ENCODE data around the gene RFX5.

The RFX5 gene

GRCh38 chr1:151386002-151386401, 39.0 kb upstream of the RFX5 start:
- Histone ChIP-seq H3K9me3 (ENCODE audit: insufficient read depth, low read length) (no peaks in the 10 kb centered on the region), H4K20me1 (ENCODE audit: low read depth, low read length) (no peaks in the 10 kb centered on the region), H3K79me2 (ENCODE audit: insufficient read depth, low read length) (no peaks in the 10 kb centered on the region), H3K27me3 (ENCODE audit: low read length) (no peaks in the 10 kb centered on the region), H3K9ac (ENCODE audit: low read length) (no peak overlapping the region), H3K4me3 (ENCODE audit: insufficient read depth, low read length, poor library complexity, severe bottlenecking) (no peak overlapping the region), H3K27ac (ENCODE audit: low read depth, low read length) (no peak overlapping the region), H3K9me2 (replicated peaks; ENCODE audit: insufficient read depth, low read length) (no peaks in the 10 kb centered on the region), H3K36me3 (ENCODE audit: low read length) (no peaks in the 10 kb centered on the region), H3F3A (ENCODE audit: insufficient read depth) (no peaks in the 10 kb centered on the region), H2AFZ (ENCODE audit: low read depth, low read length, severe bottlenecking) (no peak overlapping the region), H3K4me2 (ENCODE audit: low read depth, low read length, poor library complexity, severe bottlenecking) (no peak overlapping the region)
- TF ChIP-seq, protein P1, sequence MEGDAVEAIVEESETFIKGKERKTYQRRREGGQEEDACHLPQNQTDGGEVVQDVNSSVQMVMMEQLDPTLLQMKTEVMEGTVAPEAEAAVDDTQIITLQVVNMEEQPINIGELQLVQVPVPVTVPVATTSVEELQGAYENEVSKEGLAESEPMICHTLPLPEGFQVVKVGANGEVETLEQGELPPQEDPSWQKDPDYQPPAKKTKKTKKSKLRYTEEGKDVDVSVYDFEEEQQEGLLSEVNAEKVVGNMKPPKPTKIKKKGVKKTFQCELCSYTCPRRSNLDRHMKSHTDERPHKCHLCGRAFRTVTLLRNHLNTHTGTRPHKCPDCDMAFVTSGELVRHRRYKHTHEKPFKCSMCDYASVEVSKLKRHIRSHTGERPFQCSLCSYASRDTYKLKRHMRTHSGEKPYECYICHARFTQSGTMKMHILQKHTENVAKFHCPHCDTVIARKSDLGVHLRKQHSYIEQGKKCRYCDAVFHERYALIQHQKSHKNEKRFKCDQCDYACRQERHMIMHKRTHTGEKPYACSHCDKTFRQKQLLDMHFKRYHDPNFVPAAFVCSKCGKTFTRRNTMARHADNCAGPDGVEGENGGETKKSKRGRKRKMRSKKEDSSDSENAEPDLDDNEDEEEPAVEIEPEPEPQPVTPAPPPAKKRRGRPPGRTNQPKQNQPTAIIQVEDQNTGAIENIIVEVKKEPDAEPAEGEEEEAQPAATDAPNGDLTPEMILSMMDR (IDR thresholded peaks at IDR 0.05; ENCODE audit: insufficient read depth, low read length, poor library complexity, severe bottlenecking), result no peak
- no peak for TF ChIP-seq EZH2phosphoT487 (conservative IDR thresholded peaks at IDR 0.05; ENCODE audit: low read length)

DNA sequence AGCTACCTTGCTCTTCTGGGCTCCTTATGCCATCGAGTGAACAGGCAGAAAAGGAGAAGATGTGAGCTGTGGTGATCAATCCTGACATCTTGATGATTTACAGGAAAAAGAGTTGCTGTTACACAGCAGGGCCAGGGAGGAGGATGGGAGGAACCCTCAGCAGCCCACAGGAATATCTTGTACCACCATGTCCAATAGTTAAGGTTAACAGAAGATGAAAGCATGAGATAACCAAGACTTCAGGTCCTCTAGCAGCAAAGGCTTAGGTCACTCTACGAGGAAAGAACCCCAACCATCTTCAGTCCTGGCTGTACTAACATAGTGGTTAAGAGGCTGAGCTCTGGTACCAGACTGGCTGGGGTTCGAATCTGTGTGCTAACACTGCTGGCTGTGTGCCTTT, 37.5 kb upstream of the RFX5 start:
- H3K4me3 ChIP-seq (ENCODE audit: insufficient read depth, low read length, poor library complexity, severe bottlenecking), result no peak overlapping the region
- no peak overlapping the region for H3K4me2 ChIP-seq (ENCODE audit: low read depth, low read length, poor library complexity, severe bottlenecking)
- no peaks in the 10 kb centered on the region for H3K79me2 ChIP-seq (ENCODE audit: insufficient read depth, low read length)
- no peaks in the 10 kb centered on the region for H3K27me3 ChIP-seq (ENCODE audit: low read length)
- H4K20me1 ChIP-seq (ENCODE audit: low read depth, low read length), result no peaks in the 10 kb centered on the region
- H3K9ac ChIP-seq (ENCODE audit: low read length), result no peak overlapping the region
- TF ChIP-seq, protein P1 (IDR thresholded peaks at IDR 0.05; ENCODE audit: insufficient read depth, low read length, poor library complexity, severe bottlenecking), result no peak
- TF ChIP-seq EZH2phosphoT487 (conservative IDR thresholded peaks at IDR 0.05; ENCODE audit: low read length), result no peak
- no peaks in the 10 kb centered on the region for H3K9me2 ChIP-seq (replicated peaks; ENCODE audit: insufficient read depth, low read length)
- no peak overlapping the region for H3K27ac ChIP-seq (ENCODE audit: low read depth, low read length)
- no peak overlapping the region for H2AFZ ChIP-seq (ENCODE audit: low read depth, low read length, severe bottlenecking)
- no peaks in the 10 kb centered on the region for H3F3A ChIP-seq (ENCODE audit: insufficient read depth)
- no peaks in the 10 kb centered on the region for H3K36me3 ChIP-seq (ENCODE audit: low read length)
- no peaks in the 10 kb centered on the region for H3K9me3 ChIP-seq (ENCODE audit: insufficient read depth, low read length)

DNA sequence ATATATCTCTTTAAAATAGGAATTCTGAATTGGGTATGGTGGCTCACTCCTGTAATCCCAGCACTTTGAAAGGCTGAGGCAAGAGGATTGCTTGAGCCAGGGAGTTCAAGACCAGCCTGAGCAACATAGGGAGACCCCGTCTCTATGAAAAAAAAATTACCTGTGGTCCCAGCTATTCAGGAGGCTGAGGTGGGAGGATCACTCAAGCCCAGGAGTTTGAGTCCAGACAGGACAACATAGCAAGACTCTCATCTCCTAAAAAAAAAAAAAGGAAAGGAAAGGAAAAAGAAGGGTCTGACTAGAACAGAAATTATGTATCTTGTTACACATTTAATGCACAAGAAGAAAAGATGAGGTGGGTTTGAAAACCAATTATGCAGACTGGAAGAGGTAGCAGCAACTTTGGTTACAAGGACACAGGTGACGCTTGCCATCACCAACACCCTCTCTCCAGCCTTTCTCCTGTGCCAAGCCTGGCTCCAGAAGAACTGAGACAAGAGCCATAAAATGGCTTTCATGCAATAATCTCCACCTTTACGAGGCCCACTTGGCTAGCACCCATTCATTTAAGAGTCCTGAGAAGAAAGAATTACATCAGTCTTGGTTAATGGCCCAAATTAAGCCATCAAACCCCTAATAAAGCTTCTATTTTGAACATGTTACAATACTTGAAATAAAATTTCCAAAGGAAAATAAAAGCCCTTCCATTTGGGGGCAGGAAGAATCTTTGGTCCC, 30.3 kb upstream of the RFX5 start:
- TF ChIP-seq, protein P1 (IDR thresholded peaks at IDR 0.05; ENCODE audit: insufficient read depth, low read length, poor library complexity, severe bottlenecking), result no peak
- TF ChIP-seq EZH2phosphoT487 (conservative IDR thresholded peaks at IDR 0.05; ENCODE audit: low read length), result no peak
- H3F3A ChIP-seq (ENCODE audit: insufficient read depth), result no peaks in the 10 kb centered on the region

More for the DNA sequence above, 30.3 kb upstream of the RFX5 start:
- Histone ChIP-seq H3K27ac (ENCODE audit: low read depth, low read length) (no peak overlapping the region), H3K79me2 (ENCODE audit: insufficient read depth, low read length) (no peaks in the 10 kb centered on the region), H3K9ac (ENCODE audit: low read length) (no peak overlapping the region), H3K9me3 (ENCODE audit: insufficient read depth, low read length) (no peaks in the 10 kb centered on the region), H2AFZ (ENCODE audit: low read depth, low read length, severe bottlenecking) (no peak overlapping the region), H4K20me1 (ENCODE audit: low read depth, low read length) (no peaks in the 10 kb centered on the region), H3K36me3 (ENCODE audit: low read length) (no peaks in the 10 kb centered on the region), H3K9me2 (replicated peaks; ENCODE audit: insufficient read depth, low read length) (no peaks in the 10 kb centered on the region), H3K27me3 (ENCODE audit: low read length) (no peaks in the 10 kb centered on the region), H3K4me2 (ENCODE audit: low read depth, low read length, poor library complexity, severe bottlenecking) (no peak overlapping the region), H3K4me3 (ENCODE audit: insufficient read depth, low read length, poor library complexity, severe bottlenecking) (no peak overlapping the region)

Data from SU-DHL-6 (cell line).